HG03097 (cell line): Measurements from ENCODE around the gene MMP2.

Experiments
- ATAC-seq: cut with Tn5 transposase; IDR thresholded peaks from one replicate; pipeline ENCODE4 v1.9.1; 2021; ENCODE audit not compliant: unreplicated experiment, low FRiP score

The MMP2 gene

GRCh38 chr16:55491691-55492090, 12.7 kb downstream of the MMP2 start:
- ATAC-seq = no peak

DNA sequence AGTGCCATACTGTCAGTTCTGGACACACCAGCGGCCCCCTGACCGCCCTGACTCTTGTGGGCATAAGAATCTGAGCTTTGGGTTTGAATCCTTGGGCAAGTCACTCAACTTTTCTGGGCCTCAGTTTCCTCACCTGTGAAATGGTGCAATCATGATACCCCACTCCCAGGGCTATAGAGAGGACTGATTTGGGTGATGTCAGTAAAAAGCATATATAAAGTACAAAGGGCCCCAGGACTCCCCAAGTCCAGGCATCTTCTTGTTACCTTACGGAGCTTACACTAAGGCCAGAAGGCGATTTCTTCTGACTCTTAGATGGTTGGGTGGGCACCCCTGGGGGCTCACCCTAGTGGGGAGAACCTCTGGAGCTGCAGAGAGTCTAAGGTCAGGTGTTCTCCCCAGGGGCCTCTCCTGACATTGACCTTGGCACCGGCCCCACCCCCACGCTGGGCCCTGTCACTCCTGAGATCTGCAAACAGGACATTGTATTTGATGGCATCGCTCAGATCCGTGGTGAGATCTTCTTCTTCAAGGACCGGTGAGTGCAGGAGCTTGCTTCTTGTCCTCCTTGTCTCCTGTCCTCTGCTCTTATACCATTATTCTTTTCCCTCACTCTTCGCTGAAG, 13.9 kb downstream of the MMP2 start:
- ATAC-seq = no peak

DNA sequence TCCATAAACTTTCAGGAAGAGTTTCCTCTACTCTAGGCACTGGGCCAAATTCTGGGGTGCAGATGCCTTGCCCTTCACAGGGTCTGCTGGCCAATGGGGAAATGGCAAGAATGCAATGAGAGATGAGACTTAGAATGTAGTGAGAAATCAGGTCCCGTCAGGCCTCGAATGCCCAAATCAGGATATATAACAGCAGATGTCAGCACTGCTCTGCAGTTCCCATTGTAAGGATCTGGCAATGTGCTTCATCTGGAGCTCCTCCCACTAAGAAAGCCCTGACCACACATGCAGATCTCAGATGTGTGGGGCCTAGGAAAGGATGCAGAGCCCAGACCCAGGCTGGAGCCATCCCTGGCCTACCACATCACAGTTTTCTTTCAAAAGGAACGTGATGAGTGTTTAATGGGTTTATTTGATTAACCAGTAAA, 16.0 kb downstream of the MMP2 start:
- no peak for ATAC-seq

DNA sequence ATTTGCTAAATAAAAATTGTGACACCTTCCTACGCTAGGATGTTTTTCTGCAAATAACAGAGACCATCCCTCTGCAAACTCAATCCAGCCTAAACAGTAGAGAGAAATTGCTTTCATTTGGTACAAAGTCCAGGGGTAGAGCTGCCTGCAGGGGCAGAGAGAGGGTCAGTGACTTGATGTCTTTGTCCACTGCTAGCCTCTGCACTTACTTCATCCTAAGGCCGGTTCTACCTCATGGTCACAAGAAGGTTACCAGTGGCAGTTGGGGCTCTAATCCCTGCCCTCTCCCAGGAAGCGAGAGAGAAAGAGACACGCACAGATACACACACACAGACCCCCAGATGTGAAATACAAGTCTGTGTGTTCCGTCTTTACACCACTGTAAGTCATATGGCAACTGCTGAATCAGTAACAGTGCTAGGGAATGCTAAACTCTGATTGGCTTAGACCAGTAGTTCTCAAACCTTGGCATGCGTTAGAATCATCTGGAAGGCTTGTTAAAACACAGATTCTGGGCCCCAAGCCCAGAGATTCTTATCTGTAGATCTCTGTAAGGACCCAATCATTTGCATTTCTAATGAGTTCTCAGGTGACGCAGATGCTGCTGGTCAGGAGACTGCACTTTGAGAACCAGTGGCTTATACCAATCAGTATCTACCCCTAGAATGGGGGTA, 16.8 kb downstream of the MMP2 start:
- no peak for ATAC-seq

- no peak for ATAC-seq
Measured at GRCh38 chr16:55496509-55497145, 17.6 kb downstream of the MMP2 start.

- no peak for ATAC-seq
Measured at GRCh38 chr16:55497558-55497957, 18.6 kb downstream of the MMP2 start.

DNA sequence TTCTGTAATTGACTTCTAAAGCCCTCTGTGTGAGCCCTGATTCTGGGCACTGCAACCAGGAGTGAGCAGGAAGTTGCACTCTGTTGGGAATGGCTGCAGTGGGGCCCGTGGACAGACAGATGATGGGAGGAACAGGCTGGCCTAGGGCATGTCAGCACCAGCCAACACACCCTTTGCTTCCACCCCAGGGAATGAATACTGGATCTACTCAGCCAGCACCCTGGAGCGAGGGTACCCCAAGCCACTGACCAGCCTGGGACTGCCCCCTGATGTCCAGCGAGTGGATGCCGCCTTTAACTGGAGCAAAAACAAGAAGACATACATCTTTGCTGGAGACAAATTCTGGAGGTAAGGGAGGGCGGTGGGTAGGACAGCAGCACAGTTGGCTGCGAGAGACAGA, 19.1 kb downstream of the MMP2 start:
- ATAC-seq = no peak

- ATAC-seq = no peak
Measured at GRCh38 chr16:55499281-55499680, 20.3 kb downstream of the MMP2 start.

DNA sequence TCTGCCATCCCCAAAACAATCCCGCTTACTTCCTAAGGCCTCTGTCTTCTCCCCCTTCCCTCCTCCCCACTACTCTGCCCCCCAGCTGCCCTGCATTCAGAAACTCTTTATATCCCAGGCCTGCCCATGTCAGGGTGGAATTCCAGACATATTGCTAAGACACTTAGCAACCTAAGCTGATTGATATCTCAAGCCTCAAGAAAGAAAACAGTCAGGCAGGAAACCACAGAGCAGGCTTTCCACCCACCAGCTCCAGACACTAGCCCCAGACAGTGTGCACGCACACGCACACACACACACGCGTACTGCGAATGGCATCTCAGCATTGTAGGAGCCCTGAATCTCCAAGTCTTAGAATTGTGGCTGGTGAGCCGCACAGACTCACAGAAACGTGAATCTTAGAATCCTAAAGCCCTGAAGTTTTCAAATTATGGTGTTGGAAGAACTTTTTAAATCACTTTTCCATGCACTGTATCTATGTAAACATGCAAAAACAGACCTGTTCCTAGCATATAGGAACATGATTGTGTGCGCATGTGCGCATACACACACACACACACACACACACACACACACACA, 21.0 kb downstream of the MMP2 start:
- ATAC-seq = no peak

GRCh38 chr16:55500530-55501011, 21.6 kb downstream of the MMP2 start:
- no peak for ATAC-seq

GRCh38 chr16:55501549-55502322, 22.7 kb downstream of the MMP2 start:
- no peak for ATAC-seq

GRCh38 chr16:55502801-55503366, 23.9 kb downstream of the MMP2 start:
- ATAC-seq = no peak

- ATAC-seq = no peak
Measured at GRCh38 chr16:55503726-55504550, 24.9 kb downstream of the MMP2 start.

- ATAC-seq = no peak
Measured at GRCh38 chr16:55505333-55506015, 26.5 kb downstream of the MMP2 start.

- ATAC-seq = no peak
Measured at GRCh38 chr16:55506083-55506482, 27.1 kb downstream of the MMP2 start.

DNA sequence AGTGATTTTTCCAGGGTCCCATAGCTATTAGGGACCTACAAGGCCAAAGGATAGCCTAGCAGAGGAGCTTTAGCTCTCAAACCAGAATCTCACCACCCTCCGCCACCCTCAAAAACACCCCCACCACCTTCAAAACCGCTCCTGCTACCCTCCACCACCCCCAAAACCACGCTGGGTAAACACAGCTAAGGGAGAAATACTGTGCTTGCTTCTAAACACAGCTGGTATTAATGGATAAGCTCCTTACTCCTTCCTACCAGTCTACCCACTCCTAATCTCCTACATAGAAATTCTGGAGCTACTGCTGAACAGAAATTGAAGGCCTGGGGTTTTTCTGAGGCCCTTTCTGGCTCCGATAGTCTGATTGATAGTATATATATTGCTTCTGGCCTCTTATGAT, 27.7 kb downstream of the MMP2 start:
- ATAC-seq = no peak

DNA sequence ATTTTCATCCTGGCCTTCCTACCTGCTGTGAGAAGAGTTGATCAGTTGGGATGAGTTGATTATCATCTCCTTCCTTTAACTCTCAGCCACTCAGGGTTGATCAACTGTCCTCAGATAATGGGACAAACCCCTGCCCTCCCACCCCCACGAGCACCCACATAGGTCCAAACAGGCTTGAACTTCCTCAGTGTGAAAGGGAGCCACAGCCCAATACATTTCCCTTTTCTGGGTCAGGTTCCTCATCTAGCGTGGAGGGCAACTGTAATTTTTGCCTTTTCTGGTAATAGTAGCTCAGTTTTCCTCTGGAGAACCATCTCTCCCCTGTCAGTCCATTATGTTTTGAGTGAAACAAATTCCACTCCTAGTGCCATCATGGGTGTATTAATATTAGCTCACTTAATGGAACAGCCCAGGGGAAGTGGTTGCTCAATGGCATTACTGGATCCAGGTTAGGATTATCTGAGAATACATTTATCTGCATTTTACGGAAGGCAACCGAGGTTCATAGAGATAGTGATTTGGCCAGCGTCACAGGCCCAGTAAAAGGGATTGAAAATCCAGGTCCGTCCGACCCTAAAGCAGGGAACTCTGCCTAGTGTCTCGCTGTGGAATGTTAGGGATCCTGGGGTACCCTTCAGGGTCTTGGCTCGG, 29.4 kb downstream of the MMP2 start:
- no peak for ATAC-seq
